GM19463 (cell line): ENCODE data around the gene TIMP4.

Source experiments
- ATAC-seq: cut with Tn5 transposase; IDR thresholded peaks from one replicate; pipeline ENCODE4 v1.9.1; 2021; ENCODE audit warnings: mild to moderate bottlenecking, moderate library complexity; ENCODE audit not compliant: unreplicated experiment

Gene TIMP4

DNA sequence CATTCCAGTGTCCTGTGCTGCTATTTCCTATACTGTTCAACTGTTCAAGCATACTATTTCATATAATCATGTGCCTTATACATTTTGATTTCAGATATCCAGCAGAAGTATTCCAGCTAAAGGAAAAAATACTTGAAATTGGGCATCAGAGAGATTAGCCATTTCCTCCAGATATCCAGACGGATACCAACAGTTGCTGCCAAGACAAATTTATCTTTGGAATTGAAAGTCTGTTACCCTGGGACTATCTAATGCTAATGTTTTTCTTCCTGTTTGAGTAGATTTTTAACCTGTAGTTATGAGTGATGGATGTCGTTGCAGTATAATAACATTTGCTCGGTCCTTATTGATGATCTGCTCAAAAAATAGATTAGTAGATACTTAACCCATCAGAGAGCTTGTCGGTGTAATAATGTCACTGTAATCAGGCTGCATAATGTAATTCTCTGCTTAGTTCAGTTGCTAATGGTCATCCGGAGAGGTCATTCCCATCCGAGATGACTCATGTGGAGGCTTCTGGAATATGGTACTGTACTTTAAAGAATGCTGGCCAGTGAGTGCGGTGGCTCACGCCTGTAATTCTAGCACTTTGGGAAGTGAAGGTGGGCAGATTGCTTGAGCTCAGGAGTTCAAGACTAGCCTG lies 51.5 kb downstream of the TIMP4 start:
- no peak for ATAC-seq
